K562 (cell line): ENCODE measurements around the gene IDH3G. TPM values are rescaled to one million over a fixed set of nuclear protein-coding genes. Genes with fewer than 3 reads are reported as not detected.
A peak's percentile ranks its signal among the peaks of the same experiment; 100 is the strongest.

Experiments used
- ATF1 ChIP-seq, 2 experiments: fragments of 450-650 bp in 1 of 2; IDR thresholded peaks; 2 replicates each; pipeline ENCODE4 v1.6.1; 2016; ENCODE audit warnings: missing compliant biosample characterization in 1 of 2, missing genetic modification characterization in 1 of 2
- CGGBP1 ChIP-seq: fragments of 250-450 bp; sonication (Bioruptor Pico); IDR thresholded peaks from 2 replicates; pipeline ENCODE4 v1.9.0; 2021; ENCODE audit warnings: mild to moderate bottlenecking
- EGR1 ChIP-seq: fragments of 450-650 bp; conservative IDR thresholded peaks from 2 replicates; pipeline ENCODE4 v1.6.1; 2017; ENCODE audit warnings: mild to moderate bottlenecking
- HINFP ChIP-seq: fragments of 450-650 bp; conservative IDR thresholded peaks from 2 replicates; pipeline ENCODE4 v1.6.1; 2016; ENCODE audit warnings: missing genetic modification characterization, low read depth, mild to moderate bottlenecking, control low read depth, missing compliant biosample characterization
- HNRNPLL ChIP-seq: fragments of 200-400 bp; formaldehyde crosslinking; IDR thresholded peaks from 2 replicates; pipeline ENCODE4 v1.6.1; 2017; ENCODE audit warnings: low read length, low read depth, mild to moderate bottlenecking; ENCODE audit not compliant: poor library complexity, severe bottlenecking
- KHSRP ChIP-seq: fragments of 450-650 bp; IDR thresholded peaks from 2 replicates; pipeline ENCODE4 v1.6.1; 2017
- MITF ChIP-seq: IDR thresholded peaks from 2 replicates; pipeline ENCODE4 v1.6.1; 2014; ENCODE audit warnings: antibody characterized with exemption
- MTA3 ChIP-seq: fragments of 450-650 bp; formaldehyde crosslinking; IDR thresholded peaks from 2 replicates; pipeline ENCODE4 v1.6.1; 2017; ENCODE audit warnings: mild to moderate bottlenecking, borderline replicate concordance
- NCOA1 ChIP-seq: fragments of 450-650 bp; IDR thresholded peaks from 2 replicates; pipeline ENCODE4 v1.6.1; 2016; ENCODE audit warnings: low read depth
- NFIX ChIP-seq: fragments of 250-450 bp; sonication (Bioruptor Pico); IDR thresholded peaks from 2 replicates; pipeline ENCODE4 v1.4.0; 2020; ENCODE audit warnings: low read depth, mild to moderate bottlenecking, moderate library complexity
- OTX1 ChIP-seq: fragments of 450-650 bp; formaldehyde crosslinking; IDR thresholded peaks from 2 replicates; pipeline ENCODE4 v1.4.0; 2022; ENCODE audit warnings: mild to moderate bottlenecking
- PTRF ChIP-seq: fragments of 450-650 bp; IDR thresholded peaks from 2 replicates; pipeline ENCODE4 v1.6.1; 2016; ENCODE audit warnings: mild to moderate bottlenecking, missing genetic modification characterization, missing compliant biosample characterization
- TEAD1 ChIP-seq, 2 experiments: fragments of 450-650 bp in 1 of 2; sonication (generic) in 1 of 2; formaldehyde crosslinking; IDR thresholded peaks; 2 replicates each; pipeline versions ENCODE4 v1.4.0 to v1.8.0; 2020 to 2022; ENCODE audit warnings: mild to moderate bottlenecking in 2 of 2, missing genetic modification reagents in 1 of 2
- ZNF644 ChIP-seq: fragments of 200-800 bp; sonication (Bioruptor generic); IDR thresholded peaks from 2 replicates; pipeline ENCODE4 v1.6.1; 2016; ENCODE audit warnings: low read depth, missing genetic modification characterization, missing compliant biosample characterization
- ZNF76 ChIP-seq: fragments of 250-450 bp; sonication (Bioruptor Pico); IDR thresholded peaks from 2 replicates; pipeline ENCODE4 v1.4.0; 2020; ENCODE audit warnings: mild to moderate bottlenecking, moderate library complexity, borderline replicate concordance
- ZNF77 ChIP-seq: fragments of 250-450 bp; sonication (Bioruptor Pico); IDR thresholded peaks from 2 replicates; pipeline ENCODE4 v1.5.0; 2020
- polyA plus RNA-seq, 8 experiments: library from polyadenylated mRNA; depleted of rRNA in 4 of 8; stranded (reverse) in 5 of 8; unstranded in 3 of 8; fragments of >200 nt; fragmentation: Nextera tagmentation in 2 of 8; fragmentation: Illumina TruSeq in 1 of 8; extraction: Ambion mirVana in 2 of 8; extraction: Trizol in 1 of 8; gene quantifications; 2 replicates each; pipeline versions ENCODE4 v1.2.1 to v1.2.3, GENCODE V29; 2011 to 2014; ENCODE audit warnings: inconsistent platforms in 1 of 8, missing spikeins in 1 of 8
- total RNA-seq, 7 experiments: library from RNA; depleted of rRNA in 6 of 7; stranded (reverse); fragments of >200 nt in 6 of 7; fragmentation: Illumina TruSeq in 2 of 7; extraction: Trizol in 2 of 7; gene quantifications; 2 replicates each; pipeline versions ENCODE4 v1.2.1 to v1.2.3, GENCODE V29; 2011 to 2021; ENCODE audit warnings: low replicate concordance in 1 of 7
- TF ChIP-seq, protein P1 (sequence below), 2 experiments: fragments of 450-650 bp; IDR thresholded peaks; 2 replicates each; pipeline ENCODE4 v1.6.1; 2018; ENCODE audit warnings: mild to moderate bottlenecking in 2 of 2, low read depth in 1 of 2; ENCODE audit not compliant: partially characterized antibody in 2 of 2
- TF ChIP-seq, protein P2 (sequence below): sonication (generic); formaldehyde crosslinking; IDR thresholded peaks from 2 replicates; pipeline ENCODE4 v1.5.0; 2020; ENCODE audit warnings: missing genetic modification reagents
- TF ChIP-seq, protein P3 (sequence below): sonication (generic); formaldehyde crosslinking; IDR thresholded peaks from 2 replicates; pipeline ENCODE4 v1.8.0; 2022; ENCODE audit warnings: mild to moderate bottlenecking, missing genetic modification reagents

IDH3G gene
- total and polyA plus RNA-seq, 9 of the 15 experiments (the other 6 are each of a cell fraction or from before 2014, with no cell fraction given): 24.3 to 72.5 (median 37.9) TPM

GRCh38 chrX:153794018-153794896, at the start of gene IDH3G, which contains the start of gene SSR4 (continued):
- TF ChIP-seq, protein P1, sequence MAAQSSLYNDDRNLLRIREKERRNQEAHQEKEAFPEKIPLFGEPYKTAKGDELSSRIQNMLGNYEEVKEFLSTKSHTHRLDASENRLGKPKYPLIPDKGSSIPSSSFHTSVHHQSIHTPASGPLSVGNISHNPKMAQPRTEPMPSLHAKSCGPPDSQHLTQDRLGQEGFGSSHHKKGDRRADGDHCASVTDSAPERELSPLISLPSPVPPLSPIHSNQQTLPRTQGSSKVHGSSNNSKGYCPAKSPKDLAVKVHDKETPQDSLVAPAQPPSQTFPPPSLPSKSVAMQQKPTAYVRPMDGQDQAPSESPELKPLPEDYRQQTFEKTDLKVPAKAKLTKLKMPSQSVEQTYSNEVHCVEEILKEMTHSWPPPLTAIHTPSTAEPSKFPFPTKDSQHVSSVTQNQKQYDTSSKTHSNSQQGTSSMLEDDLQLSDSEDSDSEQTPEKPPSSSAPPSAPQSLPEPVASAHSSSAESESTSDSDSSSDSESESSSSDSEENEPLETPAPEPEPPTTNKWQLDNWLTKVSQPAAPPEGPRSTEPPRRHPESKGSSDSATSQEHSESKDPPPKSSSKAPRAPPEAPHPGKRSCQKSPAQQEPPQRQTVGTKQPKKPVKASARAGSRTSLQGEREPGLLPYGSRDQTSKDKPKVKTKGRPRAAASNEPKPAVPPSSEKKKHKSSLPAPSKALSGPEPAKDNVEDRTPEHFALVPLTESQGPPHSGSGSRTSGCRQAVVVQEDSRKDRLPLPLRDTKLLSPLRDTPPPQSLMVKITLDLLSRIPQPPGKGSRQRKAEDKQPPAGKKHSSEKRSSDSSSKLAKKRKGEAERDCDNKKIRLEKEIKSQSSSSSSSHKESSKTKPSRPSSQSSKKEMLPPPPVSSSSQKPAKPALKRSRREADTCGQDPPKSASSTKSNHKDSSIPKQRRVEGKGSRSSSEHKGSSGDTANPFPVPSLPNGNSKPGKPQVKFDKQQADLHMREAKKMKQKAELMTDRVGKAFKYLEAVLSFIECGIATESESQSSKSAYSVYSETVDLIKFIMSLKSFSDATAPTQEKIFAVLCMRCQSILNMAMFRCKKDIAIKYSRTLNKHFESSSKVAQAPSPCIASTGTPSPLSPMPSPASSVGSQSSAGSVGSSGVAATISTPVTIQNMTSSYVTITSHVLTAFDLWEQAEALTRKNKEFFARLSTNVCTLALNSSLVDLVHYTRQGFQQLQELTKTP (IDR thresholded peaks at IDR 0.05; ENCODE audit: low read depth in 1 of 2, partially characterized antibody in 2 of 2): no peak
- peak; percentile 62 for TF ChIP-seq ATF1 (CRISPR knock-in tag; IDR thresholded peaks at IDR 0.05)
- TF ChIP-seq ATF1 (tag; IDR thresholded peaks at IDR 0.05): peak; percentile 96
- peak; percentile 16; the same call in 1 of the 2 replicates for TF ChIP-seq EGR1
- TF ChIP-seq ZNF644: no peak
- TF ChIP-seq ZNF76 (CRISPR knock-in tag): no peak
- no peak for TF ChIP-seq ZNF77 (CRISPR knock-in tag)
- no peak for TF ChIP-seq MITF
- peak in 1 of 2 experiments; percentile 56; a peak in 1 of 4 replicates for TF ChIP-seq TEAD1 (CRISPR knock-in tag; IDR thresholded peaks at IDR 0.05)
- no peak for TF ChIP-seq KHSRP
- TF ChIP-seq NFIX: no peak
- no peak for TF ChIP-seq PTRF (tag)
- TF ChIP-seq CGGBP1 (CRISPR knock-in tag): no peak
- no peak for TF ChIP-seq NCOA1
- TF ChIP-seq, protein P2, sequence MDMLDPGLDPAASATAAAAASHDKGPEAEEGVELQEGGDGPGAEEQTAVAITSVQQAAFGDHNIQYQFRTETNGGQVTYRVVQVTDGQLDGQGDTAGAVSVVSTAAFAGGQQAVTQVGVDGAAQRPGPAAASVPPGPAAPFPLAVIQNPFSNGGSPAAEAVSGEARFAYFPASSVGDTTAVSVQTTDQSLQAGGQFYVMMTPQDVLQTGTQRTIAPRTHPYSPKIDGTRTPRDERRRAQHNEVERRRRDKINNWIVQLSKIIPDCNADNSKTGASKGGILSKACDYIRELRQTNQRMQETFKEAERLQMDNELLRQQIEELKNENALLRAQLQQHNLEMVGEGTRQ: no peak
- TF ChIP-seq, protein P3, sequence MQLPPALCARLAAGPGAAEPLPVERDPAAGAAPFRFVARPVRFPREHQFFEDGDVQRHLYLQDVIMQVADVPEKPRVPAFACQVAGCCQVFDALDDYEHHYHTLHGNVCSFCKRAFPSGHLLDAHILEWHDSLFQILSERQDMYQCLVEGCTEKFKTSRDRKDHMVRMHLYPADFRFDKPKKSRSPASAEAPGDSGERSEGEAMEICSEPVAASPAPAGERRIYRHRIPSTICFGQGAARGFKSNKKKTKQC (CRISPR knock-in tag): no peak
- TF ChIP-seq HNRNPLL: peak; percentile 22
- no peak for TF ChIP-seq MTA3
- TF ChIP-seq HINFP (tag): no peak
- TF ChIP-seq OTX1: no peak
